GM19463 (cell line): ENCODE data around the gene WTAP.

Experiments
- ATAC-seq: cut with Tn5 transposase; IDR thresholded peaks from one replicate; pipeline ENCODE4 v1.9.1; 2021; ENCODE audit warnings: mild to moderate bottlenecking, moderate library complexity; ENCODE audit not compliant: unreplicated experiment

WTAP gene

DNA sequence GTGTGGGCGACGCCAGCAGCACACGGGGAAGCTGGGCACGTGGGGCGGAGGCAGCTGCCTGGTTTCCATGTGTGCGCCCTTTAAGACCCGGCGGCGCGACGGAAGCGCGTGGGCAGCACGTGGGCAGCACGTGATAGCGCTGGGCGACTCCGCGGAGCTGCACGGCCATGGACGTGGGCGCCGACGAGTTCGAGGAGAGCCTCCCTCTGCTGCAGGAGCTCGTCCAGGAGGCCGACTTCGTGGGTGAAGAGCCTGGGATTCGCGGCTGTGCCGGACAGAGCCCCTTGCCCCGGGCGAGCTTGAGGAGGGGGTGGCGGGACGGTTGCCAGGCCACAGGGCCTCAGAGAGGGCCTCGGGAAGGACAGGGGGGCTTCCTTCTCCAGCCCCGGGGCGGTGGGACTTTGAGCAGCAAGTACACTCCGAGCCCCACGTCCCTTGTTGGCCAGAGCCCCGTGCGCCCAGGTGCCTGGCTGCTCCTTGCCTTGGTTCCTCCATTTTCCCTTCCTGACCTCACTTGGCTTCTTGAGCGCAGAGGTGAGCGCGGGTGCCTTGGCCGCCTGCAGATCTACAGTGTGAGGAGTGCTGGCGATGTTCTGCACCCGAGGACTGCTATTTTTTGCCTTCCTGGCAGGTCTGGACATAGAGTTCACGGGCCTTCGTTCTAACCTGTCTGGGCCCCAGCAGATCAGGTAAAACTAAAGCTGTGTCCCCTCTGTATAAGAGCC is 73.0 kb downstream of the WTAP start, which contains the start of gene PNLDC1:
TSS of gene PNLDC1 (plus strand) at position 136 of the 725 bp plus-strand sequence. CDS start at position 168, 32 bp downstream.
- ATAC-seq = no peak

DNA sequence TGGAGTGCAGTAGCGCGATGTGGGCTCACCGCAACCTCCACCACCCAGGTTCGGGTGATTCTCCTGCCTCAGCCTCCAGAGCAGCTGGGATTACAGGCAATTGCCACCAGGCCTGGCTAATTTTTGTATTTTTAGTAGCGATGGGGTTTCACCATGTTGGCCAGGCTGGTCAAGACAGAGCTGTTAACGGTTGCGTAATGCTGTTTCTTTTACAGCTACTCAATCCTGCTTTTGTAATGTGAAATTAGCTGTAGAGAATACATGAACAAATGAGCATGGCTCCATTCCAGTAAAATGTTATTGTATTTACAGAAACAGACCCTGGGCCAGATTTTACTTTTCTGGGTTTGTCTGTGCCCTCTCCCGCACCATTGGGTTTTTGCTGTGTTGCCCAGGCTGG is 74.6 kb downstream of the WTAP start:
- ATAC-seq = no peak

DNA sequence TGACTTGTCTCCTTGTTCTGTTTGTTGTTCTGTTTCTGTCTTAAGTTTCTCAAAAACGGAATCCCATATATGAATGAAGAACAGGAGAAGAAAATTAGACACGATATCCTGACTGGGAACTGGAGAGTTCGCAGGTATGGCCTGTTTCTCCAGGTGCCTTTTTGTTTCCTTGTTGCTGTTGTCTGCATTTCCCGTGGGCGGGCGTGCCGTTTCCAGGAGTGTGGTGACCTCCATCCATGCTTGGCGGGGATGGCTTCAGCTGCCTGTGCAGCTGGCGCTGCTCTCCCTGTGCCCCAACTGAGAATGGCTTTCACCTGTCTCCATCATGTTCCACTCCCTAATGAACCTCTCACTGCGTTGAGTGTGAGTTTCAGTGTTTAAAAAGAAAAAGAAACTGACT is 77.2 kb downstream of the WTAP start:
- no peak for ATAC-seq

DNA sequence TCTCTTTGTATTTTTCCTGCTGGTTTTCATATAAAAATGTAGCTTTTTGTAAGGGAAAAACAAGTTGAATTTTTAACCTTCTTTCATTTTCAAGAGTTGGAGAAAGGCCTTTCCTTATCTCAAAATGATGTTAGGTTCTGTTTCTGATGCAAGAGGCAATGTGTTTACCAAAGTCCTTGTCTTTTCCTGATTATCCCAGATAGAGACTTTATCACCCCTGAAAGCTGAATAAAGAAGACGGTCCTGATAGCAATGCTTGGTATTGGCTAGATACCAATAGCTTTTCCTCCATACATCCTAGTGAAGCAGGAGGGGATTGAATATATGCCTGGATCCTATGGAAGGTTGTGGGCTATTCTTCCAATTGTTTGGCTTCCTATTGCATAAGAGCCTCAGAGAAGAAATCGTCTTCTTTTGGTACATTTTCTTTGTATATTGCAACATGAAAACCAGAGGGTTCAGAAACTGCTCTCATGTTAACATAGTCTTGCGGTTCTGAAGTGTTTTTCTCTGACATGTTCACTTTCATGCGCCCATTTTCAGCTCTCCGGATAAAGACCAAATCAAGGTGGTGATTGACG is 78.2 kb downstream of the WTAP start:
- ATAC-seq = no peak
